ENCODE measurements around the gene NFYC.

Gene NFYC

GRCh38 chr1:40740039-40740996, 48.8 kb downstream of the NFYC start:
- no peak for DNase-seq

- DNase-seq, result no peak
These were observed 49.7 kb downstream of the NFYC start for GRCh38 chr1:40740997-40741736.

GRCh38 chr1:40742363-40743061, 51.0 kb downstream of the NFYC start:
- no peak for DNase-seq

- DNase-seq, result no peak
These were observed 51.9 kb downstream of the NFYC start for GRCh38 chr1:40743452-40743851.

GRCh38 chr1:40743860-40744259, 52.4 kb downstream of the NFYC start:
- no peak for DNase-seq

GRCh38 chr1:40745176-40745575, 53.7 kb downstream of the NFYC start:
- DNase-seq, result no peak

GRCh38 chr1:40746344-40747090, 55.0 kb downstream of the NFYC start:
- no peak for DNase-seq

- DNase-seq, result no peak
These were observed 57.6 kb downstream of the NFYC start for GRCh38 chr1:40748841-40749718.

- no peak for DNase-seq
These were observed 58.3 kb downstream of the NFYC start for GRCh38 chr1:40749817-40750216.

GRCh38 chr1:40750451-40750908, 59.0 kb downstream of the NFYC start:
- no peak for DNase-seq

GRCh38 chr1:40751802-40752201, 60.3 kb downstream of the NFYC start:
- DNase-seq, result no peak

GRCh38 chr1:40753142-40753882, 61.8 kb downstream of the NFYC start:
- DNase-seq, result no peak

- no peak for DNase-seq
These were observed 62.7 kb downstream of the NFYC start for GRCh38 chr1:40754201-40754600.

GRCh38 chr1:40755067-40755466, 63.6 kb downstream of the NFYC start:
- no peak for DNase-seq

- no peak for DNase-seq
These were observed 65.0 kb downstream of the NFYC start for GRCh38 chr1:40756523-40756922.

GRCh38 chr1:40757084-40757483, 65.6 kb downstream of the NFYC start:
- no peak for DNase-seq

GRCh38 chr1:40758004-40758403, 66.5 kb downstream of the NFYC start:
- no peak for DNase-seq

GRCh38 chr1:40758578-40759343, 67.3 kb downstream of the NFYC start:
- DNase-seq, result no peak

- DNase-seq, result no peak
These were observed 69.5 kb downstream of the NFYC start for GRCh38 chr1:40760984-40761383.

Measured in CD4-positive, alpha-beta T cell treated with Interleukin-4 for 4 hours (primary cell).